Osteocyte (in vitro differentiated cells): ENCODE results near the gene FLCN. TPM values are rescaled to one million over a fixed set of nuclear protein-coding genes. Genes with fewer than 3 reads are reported as not detected.

ENCODE experiments used
- DNase-seq: peaks from one replicate; pipeline ENCODE4 v3.0.0; 2021; ENCODE audit warnings: mixed read lengths; ENCODE audit not compliant: unreplicated experiment; ENCODE audit errors: extremely low spot score
- H3K27ac Mint-ChIP-seq: one replicate; pipeline ENCODE4 v1.8.0; 2021; ENCODE audit warnings: mild to moderate bottlenecking, mixed read lengths; ENCODE audit not compliant: unreplicated experiment
- H3K27me3 Mint-ChIP-seq: one replicate; pipeline ENCODE4 v1.8.0; 2021; ENCODE audit warnings: mixed read lengths; ENCODE audit not compliant: unreplicated experiment
- H3K36me3 Mint-ChIP-seq: one replicate; pipeline ENCODE4 v1.8.0; 2021; ENCODE audit warnings: mixed read lengths; ENCODE audit not compliant: unreplicated experiment
- H3K4me1 Mint-ChIP-seq: one replicate; pipeline ENCODE4 v1.8.0; 2021; ENCODE audit warnings: mixed read lengths; ENCODE audit not compliant: unreplicated experiment
- H3K4me3 Mint-ChIP-seq: one replicate; pipeline ENCODE4 v1.8.0; 2021; ENCODE audit warnings: mild to moderate bottlenecking, moderate library complexity, mixed read lengths; ENCODE audit not compliant: unreplicated experiment
- H3K9me3 Mint-ChIP-seq: one replicate; pipeline ENCODE4 v1.8.0; 2021; ENCODE audit warnings: mixed read lengths; ENCODE audit not compliant: unreplicated experiment
- CTCF ChIP-seq: fragments of 200-600 bp; sonication (generic); IDR thresholded peaks from 2 replicates; pipeline ENCODE4 v1.5.0; 2021; ENCODE audit warnings: antibody characterized with exemption, mild to moderate bottlenecking, moderate library complexity
- total RNA-seq: library from RNA; stranded (reverse); gene quantifications from 2 replicates; pipeline ENCODE4 v1.2.1, GENCODE V29; 2021

FLCN gene
- total RNA-seq, 1 donor from 2014 or later, result 91.1 TPM

DNA sequence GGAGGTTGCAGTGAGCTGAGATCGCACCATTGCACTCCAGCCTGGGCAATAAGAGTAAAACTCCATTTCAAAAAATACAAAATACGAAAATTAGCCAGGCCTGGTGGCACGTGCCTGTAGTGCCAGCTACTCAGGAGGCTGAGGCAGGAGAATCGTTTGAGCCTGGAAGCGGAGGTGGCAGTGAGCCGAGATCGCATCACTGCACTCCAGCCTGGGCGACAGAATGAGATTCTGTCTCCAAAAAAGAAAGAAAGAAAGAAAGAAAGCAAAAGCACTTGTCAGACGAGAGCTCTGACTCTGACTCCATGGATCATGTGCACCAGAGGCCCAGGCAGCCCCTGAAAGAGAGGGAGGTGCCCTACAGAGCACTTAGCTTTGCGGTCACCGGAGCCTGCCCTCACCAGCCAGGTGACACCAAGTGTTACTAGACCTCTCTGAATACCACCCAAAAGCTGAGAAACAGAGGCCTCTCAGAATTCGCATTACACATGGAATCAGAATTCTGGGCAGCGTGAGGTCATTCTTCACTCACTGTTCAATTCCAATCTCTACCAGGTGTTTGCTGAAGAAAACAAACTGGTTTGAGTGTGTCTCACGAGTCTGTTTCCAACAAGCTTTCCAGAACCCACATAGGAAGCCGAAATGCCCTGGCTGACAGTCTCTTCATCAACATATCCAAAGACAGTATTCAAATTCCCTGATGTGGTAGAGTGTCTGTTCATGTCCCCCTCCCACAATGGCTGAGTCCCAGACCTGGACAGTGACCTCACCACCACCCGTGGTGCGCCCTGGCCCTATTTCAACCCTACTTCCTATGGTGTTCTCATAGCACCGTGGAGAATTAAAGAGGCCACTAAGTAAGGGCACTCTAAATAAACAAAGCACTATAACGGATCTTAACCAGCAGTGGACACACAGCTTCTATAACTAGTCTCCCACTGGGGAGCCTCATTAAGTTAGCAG, 1.5 kb downstream of the FLCN start:
- peaks cover 15% of the 10 kb centered on the region for H3K36me3 Mint-ChIP-seq
- H3K27me3 Mint-ChIP-seq, result no peaks in the 10 kb centered on the region
- DNase-seq, result no peak
- peaks cover 35% of the 10 kb centered on the region for H3K4me1 Mint-ChIP-seq
- peak overlapping the region; percentile 99 for H3K27ac Mint-ChIP-seq
- H3K9me3 Mint-ChIP-seq, result no peaks in the 10 kb centered on the region
- peak overlapping the region; percentile 98 for H3K4me3 Mint-ChIP-seq
- no peak for TF ChIP-seq CTCF

DNA sequence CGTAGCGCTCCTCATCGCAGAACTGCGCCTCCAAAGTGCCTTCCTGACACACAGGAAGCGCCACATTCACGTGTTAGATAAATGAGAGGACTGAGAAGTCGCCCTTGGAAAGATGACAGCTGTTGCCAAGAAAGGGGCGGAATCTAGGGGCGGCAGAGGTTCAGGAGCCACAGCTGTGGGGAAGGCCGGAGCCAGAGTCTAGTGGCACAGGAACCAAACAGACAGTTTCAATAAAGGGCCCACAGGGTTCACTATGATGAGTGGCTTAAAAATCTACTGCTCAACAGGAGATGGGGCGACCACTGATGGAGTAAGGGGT, 4.7 kb downstream of the FLCN start:
- no peak overlapping the region for H3K4me3 Mint-ChIP-seq
- no peak for TF ChIP-seq CTCF
- no peak overlapping the region for H3K27ac Mint-ChIP-seq
- no peak for DNase-seq
- no peaks in the 10 kb centered on the region for H3K9me3 Mint-ChIP-seq
- peaks cover 34% of the 10 kb centered on the region for H3K36me3 Mint-ChIP-seq
- H3K27me3 Mint-ChIP-seq, result no peaks in the 10 kb centered on the region
- peaks cover 22% of the 10 kb centered on the region for H3K4me1 Mint-ChIP-seq

- Mint-ChIP-seq H3K9me3 (no peaks in the 10 kb centered on the region), H3K27me3 (no peaks in the 10 kb centered on the region), H3K27ac (no peak overlapping the region), H3K4me1 (peaks cover 21% of the 10 kb centered on the region), H3K36me3 (peaks cover 34% of the 10 kb centered on the region), H3K4me3 (no peak overlapping the region)
- no peak for TF ChIP-seq CTCF
- no peak for DNase-seq
Measured at GRCh38 chr17:17231621-17232302, 5.2 kb downstream of the FLCN start.

DNA sequence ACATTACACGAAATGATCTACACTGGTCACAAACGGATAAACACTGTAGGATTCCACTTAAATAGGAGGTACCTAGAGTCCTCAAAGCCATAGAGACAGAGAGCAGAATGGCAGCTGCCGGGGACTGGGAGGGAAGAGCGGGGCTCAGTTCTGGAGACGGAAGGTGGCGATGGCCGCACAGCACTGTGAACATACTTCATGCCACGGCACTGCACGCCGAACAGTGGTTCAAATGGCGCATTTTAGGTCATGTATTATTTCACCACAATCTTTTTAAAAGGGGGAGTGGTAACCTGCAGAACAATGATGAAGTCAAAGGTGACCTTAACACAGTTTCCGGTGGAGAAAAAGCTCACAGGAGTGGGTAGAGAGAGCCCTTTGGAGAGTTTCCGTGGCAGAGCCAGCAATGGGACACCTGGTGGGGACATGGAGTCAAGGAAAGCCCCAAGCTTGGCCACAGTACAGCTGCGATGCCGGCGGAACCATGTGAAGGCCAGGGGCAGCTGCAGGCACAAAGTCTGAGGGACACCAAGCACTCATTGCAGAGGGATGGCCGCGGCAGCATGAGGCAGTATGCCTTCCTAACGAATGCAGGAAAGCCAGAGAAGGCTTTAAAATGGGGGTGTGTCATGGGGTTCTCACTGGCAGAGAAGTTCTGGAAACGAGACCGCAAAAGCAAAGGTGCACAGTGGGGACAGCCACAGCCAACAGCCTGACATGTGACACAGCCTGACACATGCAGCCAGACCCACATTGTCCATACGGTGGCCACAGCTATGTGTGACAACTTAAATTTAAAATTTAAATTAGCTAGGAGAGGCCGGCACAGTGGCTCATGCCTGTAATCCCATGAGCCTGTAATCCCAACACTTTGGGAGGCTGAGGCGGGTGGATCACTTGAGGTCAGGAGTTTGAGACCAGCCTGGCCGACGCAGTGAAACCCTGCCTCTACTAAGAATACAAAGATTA, 7.3 kb downstream of the FLCN start:
- no peaks in the 10 kb centered on the region for H3K27me3 Mint-ChIP-seq
- no peak for TF ChIP-seq CTCF
- peaks cover 43% of the 10 kb centered on the region for H3K36me3 Mint-ChIP-seq
- DNase-seq, result no peak
- H3K27ac Mint-ChIP-seq, result no peak overlapping the region
- H3K9me3 Mint-ChIP-seq, result no peaks in the 10 kb centered on the region
- H3K4me3 Mint-ChIP-seq, result no peak overlapping the region
- H3K4me1 Mint-ChIP-seq, result peaks cover 10% of the 10 kb centered on the region
